WTC11 (cell line): ENCODE results near the gene HSPH1.

Experiments
- CBFB ChIP-seq: sonication (generic); formaldehyde crosslinking; IDR thresholded peaks from 2 replicates; pipeline ENCODE4 v1.8.1; 2022; ENCODE audit warnings: mild to moderate bottlenecking, low read depth, missing genetic modification reagents
- NR3C1 ChIP-seq: sonication (generic); formaldehyde crosslinking; conservative IDR thresholded peaks from 2 replicates; pipeline ENCODE4 v1.8.1; 2023; ENCODE audit warnings: low read depth, mild to moderate bottlenecking, missing genetic modification reagents
- SP1 ChIP-seq: sonication (generic); formaldehyde crosslinking; conservative IDR thresholded peaks from 2 replicates; pipeline ENCODE4 v1.8.1; 2022; ENCODE audit warnings: missing genetic modification reagents
- TF ChIP-seq, protein P1 (sequence below): fragments of 200-600 bp; IDR thresholded peaks from 2 replicates; pipeline ENCODE4 v1.8.0; 2022; ENCODE audit warnings: antibody characterized with exemption
- TF ChIP-seq, protein P2 (sequence below): sonication (generic); formaldehyde crosslinking; IDR thresholded peaks from 2 replicates; pipeline ENCODE4 v1.8.0; 2022; ENCODE audit warnings: mild to moderate bottlenecking, missing genetic modification reagents

DNA sequence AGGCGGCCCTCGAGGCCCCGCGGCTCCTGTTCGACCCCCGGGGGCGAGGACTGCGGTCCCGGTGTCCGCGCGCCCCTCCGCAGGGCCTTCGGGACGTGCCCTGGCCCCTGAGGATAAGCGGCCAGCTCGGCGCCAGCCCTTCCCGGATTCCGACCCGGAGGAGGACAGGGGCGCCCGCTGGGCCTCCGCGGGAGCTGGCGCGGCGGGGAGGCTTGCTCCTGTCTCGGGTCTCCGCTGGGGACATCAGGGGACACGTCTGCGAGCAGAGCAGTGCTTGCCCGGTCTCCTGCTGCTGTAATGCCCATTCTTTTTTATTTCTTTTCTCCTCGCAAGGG lies 38.9 kb upstream of the HSPH1 start:
- no peak for TF ChIP-seq CBFB
- TF ChIP-seq, protein P1, sequence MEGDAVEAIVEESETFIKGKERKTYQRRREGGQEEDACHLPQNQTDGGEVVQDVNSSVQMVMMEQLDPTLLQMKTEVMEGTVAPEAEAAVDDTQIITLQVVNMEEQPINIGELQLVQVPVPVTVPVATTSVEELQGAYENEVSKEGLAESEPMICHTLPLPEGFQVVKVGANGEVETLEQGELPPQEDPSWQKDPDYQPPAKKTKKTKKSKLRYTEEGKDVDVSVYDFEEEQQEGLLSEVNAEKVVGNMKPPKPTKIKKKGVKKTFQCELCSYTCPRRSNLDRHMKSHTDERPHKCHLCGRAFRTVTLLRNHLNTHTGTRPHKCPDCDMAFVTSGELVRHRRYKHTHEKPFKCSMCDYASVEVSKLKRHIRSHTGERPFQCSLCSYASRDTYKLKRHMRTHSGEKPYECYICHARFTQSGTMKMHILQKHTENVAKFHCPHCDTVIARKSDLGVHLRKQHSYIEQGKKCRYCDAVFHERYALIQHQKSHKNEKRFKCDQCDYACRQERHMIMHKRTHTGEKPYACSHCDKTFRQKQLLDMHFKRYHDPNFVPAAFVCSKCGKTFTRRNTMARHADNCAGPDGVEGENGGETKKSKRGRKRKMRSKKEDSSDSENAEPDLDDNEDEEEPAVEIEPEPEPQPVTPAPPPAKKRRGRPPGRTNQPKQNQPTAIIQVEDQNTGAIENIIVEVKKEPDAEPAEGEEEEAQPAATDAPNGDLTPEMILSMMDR: no peak
- TF ChIP-seq, protein P2, sequence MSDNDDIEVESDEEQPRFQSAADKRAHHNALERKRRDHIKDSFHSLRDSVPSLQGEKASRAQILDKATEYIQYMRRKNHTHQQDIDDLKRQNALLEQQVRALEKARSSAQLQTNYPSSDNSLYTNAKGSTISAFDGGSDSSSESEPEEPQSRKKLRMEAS (CRISPR knock-in tag): no peak
- no peak for TF ChIP-seq NR3C1 (CRISPR knock-in tag)
- no peak for TF ChIP-seq SP1 (CRISPR knock-in tag)
